SIG-M5 treated with dmso at 0.1 percent for 504 hours (cell line): ENCODE measurements around the gene FAM9B.
A peak's percentile ranks its signal among the peaks of the same experiment; 100 is the strongest.
"Not testable (repeated sequence)": the region's sequence is repeated elsewhere in the genome, so short reads cannot be mapped to it uniquely, and the experiment has no call there.

Experiments used
- DNase-seq: peaks from one replicate; lab custom pipeline; 2025; ENCODE audit not compliant: unreplicated experiment; lab: John Stamatoyannopoulos, UW

Gene FAM9B

DNA sequence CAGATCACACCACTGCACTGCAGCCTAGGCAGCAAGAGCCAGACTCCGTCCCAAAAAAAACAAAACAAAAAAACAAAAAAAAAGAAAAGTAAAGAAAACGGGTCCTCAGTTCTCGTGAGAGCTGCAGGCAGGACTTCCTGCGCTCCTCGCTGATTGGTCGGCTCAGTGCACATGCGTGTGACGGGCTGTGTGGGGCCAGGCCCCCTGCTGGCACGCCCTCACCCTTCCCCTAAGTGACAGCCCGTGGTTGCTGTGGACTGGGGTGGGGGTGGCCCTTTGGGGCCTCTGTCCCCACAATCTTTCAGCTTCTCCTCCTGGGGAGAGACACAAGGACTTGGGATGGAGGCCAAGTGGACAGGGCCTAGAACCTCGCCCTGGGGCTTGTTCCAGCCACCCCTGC is at the start of gene FAM9B:
Gene FAM9B, minus strand, starts transcription at position 139 of the 400 bp plus-strand sequence. CDS start 1,141 bp downstream, outside the sequence.
- no peak for DNase-seq

DNA sequence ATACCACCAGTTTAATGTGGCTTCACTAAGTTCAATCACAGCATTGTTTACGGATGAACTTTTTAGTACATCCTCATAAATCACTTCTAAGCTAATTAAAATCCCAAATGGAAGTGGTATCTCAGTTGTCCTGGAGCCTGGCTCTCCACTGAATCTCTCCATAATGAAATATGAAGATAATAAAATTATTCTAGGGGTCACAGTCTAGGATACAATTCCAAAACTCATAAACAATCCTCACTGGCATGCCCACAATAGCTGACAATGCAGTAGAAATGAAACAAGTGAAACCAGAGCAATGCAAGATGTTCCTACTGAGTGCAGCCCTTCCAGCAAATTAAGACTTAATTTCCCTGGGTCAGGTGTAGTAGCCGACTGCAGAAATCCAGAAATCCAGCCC is 47.3 kb upstream of the FAM9B start:
- DNase-seq = no peak

DNA sequence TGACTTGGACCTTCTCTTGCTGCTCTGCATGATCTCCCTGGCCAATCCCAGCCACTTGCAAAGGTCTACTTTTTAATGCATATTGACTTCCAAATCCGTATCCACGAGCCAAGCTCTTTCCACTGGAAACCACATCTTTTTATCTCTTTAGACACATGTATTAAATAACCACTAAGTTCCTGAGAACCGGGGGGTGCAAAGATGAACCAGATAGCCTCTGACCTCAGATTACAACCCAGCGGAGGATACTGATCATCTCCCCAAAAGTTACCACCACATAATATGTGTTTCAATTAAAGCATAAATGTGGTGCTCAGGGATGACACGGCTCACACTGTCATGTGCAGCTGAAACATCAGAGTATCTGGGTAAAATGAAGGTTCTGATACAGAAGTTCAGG is 40.4 kb upstream of the FAM9B start:
- no peak for DNase-seq

DNA sequence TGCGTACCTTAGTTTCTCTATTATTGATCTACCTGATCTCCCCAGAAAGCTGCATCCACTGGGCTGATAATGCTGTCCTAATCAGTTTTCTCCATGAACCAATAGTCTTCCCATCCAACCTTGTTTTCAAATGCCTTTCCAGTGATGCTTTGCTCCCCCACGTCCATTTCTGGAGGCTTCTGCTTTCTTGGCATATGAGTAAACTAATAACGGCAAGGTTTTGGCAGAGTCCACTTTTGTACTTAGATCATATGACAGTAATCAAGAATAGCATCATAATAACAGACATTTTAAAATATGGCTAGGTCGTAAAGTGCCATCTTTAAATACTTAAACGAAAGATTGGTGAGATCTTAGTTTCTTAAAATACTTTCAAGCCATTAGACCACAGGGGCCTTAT is 38.4 kb upstream of the FAM9B start:
- no peak for DNase-seq

DNA sequence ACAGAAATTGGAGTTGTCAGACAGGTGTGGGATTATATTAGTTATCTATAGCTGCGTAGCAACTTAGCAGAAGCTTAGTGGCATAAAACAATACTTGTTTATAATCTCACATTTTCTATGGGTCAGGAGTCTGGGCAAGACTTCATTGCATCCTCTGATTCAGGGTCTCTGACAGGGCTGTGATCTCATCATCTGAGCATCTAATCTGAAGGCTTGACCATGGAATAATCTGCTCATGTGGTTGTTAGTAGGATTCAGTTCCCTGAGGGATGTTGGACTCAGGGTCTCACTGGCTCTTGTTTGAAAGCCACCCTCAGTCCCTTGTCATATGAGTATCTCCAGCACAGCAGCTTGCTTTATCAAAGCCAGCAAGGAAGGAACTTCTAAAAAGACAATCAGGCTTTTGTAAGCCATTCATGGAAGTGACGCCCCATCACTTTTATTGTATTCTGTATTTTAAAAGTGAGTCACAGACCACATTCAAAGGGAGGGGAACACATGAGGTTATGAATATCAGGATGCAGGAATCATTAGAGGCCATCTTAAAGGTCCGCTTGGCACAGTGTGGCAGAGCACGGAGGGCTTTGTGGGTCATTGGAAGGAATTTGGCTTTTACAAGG is 37.2 kb upstream of the FAM9B start:
- no peak for DNase-seq

DNA sequence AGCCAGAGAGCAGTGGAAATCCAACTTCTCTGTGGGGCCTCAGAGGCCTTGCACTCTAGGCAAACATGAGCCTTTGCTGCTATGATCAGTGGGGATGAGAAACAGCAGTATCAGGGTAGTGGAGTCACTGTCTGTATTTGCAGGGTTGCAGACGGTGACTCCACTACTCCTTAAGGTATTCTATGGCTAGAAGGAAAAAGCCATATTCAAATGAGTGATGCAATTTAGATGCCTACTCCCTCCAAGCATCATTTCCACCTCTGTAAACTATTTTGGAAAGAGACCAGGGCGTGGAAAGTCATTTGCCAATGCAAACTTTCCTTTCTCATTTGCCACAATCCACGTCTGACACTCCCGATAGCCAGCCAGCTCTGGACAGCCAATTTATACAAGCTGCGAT is 35.6 kb upstream of the FAM9B start:
- no peak for DNase-seq

DNA sequence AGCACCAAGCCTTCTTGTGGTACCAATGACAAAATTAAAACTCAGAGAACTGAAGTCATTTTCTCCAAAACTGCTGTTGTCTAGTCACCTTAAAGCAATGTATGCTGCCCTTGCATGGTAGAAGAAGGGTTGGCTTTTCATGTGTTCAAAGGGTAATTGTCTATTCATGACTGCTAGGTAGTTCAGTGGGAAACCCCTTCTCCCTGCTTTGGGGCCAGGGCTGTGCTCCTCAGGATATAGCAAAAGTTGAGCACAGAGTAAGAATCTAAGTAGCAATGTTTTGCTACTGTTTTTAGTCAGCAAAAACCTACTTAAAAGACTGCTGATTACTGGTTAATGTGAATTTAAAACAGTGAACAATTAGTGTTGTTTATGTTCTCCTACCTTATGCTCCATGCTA is 30.8 kb upstream of the FAM9B start:
- DNase-seq = no peak

DNA sequence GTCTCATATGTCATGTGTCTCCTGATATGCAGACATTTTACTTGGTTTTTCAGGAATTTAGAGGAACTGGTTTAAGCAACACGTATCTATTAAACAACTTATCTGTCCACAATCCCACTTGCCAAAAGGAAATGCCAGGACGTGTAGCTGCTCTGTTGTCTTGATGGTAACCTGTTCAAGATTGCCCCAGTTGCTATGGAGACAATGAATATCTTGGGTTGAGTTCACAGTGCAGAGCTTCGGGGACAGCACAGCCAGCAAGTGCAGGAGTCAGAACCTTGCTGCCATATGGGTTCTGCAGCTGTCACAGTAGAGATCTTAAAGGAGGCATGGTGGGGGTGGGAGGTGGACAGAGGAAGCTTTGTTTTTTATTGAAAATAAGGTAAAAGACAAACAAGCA is 28.7 kb upstream of the FAM9B start:
- DNase-seq = no peak

DNA sequence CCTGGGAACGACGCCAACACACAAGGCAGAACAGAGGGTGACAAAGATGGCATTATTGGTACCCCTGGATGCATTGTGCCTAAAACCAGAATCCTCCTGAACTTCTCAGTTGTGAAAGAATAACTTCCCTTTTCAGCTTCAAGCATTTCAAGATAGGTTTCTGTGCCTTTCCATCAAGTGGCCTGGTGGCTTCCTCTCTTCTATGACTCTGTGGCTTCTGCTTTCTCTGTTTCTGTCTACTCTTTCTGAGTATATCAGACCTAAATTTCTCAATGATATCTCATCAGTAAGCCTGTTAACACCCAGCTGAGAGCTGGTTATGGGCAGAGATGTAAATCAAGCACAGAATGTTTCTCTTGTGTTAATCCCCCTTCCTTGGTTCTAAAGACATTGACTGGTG is 21.4 kb upstream of the FAM9B start:
- DNase-seq = peak; percentile 64

DNA sequence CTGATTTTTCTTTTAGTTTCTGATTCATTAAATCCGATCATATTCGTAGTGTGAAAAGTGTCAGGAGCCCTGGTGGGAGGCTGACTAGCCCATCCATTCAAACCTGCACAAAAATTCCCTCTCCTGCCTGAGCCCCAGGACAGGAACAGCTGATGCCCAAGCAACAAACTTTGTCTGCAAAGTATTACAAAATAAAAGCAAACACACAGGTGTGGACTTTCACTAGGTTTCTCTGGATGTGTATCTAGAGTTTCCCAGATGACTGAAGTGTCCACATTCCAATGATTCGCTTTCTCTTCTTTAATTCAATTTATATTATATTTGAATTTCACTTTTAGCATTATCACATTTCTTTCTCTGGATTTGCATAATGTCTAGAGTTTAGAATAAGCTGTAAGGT is 18.2 kb upstream of the FAM9B start:
- no peak for DNase-seq

DNA sequence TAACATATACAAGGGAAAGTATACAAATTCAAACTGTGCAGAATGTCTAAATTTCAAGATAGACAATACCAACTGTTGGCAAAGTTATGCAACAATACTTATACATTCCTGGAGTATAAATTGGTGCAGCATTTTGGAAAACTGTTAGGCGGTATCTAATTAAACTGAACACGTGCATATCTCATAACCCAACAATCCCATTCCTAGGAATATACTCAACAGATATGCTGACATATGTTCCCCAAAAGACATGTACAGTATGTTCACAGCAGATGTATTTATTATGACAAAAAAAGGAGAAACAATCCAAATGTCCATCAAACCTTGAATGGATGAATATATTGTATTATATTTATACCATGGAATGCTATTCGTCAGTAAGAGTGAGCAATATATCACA is 16.4 kb upstream of the FAM9B start:
- no peak for DNase-seq

DNA sequence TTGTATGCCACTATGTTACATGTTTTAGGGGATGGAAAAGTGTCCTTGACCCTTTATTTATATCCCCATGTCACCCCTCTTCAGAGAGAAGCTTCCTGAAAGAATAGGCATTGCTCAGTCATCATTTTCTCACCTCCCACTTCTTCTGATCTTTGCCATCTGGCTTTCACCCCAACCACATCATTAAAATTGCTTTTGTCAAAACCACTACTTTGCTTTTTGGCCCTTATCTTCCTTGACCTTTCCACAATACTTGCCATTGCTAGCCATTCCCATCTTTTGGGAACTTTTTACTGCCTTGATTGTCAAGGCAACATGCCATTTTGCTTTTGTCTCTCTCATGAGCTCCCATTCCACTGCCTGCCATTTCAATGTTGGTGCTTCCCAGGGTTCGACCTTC is 14.9 kb upstream of the FAM9B start:
- DNase-seq = no peak

DNA sequence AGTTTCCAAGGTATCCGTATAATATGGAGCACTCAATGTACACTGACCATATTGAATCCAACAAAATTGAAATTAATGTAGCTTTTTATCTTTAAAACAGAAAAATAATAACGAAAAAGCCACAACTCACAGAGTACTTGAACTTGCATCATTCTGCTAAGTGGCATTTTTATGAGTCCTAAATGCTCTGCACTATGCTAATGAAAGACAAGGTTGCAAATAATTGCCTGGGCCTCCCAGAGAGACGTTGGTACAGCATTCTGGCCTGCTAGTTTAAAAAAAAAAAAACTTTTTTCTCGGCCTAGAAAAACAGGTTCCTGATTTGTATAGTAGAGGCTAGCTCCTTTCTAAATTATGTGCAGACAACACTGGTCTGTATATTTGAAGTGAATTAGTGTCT is 4.3 kb upstream of the FAM9B start:
- DNase-seq = no peak

DNA sequence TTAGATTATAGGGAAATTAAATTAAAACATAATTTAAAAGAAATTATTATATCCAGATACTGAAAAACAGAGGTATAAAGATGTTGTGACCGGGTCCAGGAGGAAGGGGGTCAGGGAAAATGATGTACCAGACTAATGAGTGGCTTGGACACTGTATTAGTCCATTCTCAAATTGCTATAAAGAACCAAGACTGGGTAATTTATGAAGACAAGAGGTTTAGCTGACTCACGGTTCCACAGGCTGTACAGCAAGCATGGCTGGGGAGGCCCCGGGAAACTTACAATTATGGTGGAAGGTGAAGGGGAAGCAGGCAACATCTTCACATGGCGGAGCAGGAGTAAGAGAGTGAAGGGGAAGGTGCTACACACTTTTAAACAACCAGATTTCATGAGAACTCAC is 3.4 kb upstream of the FAM9B start:
- DNase-seq = no peak

DNA sequence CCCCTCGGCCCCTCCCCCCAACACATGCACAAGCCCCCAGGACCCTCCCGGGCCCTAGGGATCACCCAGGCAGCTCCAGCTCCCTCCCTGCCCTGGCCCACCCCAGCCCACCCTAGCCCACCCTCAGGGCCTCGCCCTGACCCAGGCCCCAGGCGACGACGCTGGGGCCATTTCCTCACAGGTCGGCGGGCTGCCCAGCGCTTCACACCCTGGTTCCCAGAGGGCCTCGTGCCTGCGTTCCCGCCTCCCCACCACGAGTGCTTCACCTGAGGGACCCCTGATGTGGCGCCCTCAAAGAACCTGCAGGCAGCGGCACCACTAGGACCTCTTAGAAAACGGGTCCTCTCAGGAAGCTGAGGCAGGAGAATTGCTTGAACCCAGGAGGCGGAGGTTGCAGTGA is 341 bp downstream of the FAM9B start:
- DNase-seq = no peak

DNA sequence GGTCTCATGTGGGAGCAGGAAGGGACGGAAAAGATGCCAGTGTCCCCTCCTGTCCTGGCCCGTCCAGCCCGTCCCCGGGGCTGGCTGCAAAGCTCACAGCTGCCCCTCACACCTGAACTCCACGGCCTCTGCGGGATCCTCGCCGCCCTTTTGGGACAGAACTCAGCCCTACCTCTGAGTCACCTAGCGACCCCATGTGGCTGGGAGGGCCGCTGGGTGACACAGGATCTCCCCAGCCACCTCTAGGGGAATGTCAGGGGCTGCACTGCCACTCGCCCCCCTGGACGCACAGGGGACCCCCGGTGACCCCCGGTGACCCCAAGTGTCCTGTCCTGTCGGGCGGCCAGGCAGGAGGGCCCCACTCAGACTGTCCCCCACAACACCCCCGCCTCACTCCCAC is 748 bp downstream of the FAM9B start:
- DNase-seq = no peak

DNA sequence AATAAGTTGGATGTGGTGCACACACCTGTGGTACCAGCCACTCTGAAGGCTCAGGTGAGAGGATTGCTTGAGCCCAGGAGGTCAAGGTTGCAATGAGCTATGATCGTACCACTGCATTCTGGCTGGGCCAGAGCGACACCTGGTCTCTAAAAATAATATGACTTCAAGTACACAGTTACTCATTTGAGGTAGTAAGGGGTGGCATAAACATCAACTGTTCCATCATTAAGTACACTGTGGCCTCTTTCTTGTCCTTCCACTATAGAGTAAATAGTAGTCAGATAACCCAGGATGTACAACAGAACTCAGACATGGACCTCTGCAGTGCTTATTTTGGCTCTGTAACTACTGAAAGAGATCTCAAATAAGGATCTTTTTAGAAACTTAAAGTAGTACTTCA is 10.6 kb downstream of the FAM9B start:
- DNase-seq = no peak

DNA sequence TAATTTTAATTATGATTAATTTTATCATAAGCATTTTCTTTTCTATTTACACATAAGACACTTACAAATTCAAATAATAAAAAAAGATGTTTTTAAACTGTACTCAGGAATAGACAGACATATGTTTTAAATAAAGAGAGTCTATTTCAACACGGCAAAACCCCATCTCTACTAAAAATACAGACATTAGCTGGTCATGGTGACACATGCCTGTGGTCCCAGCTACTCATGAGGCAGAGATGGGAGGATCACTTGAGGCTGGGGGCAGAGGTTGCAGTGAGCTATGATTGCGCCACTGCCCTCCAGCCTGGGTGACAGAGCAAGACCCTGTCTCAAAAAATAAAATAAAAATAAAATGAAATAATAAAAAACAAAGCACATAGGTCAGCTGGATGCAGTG is 14.8 kb downstream of the FAM9B start:
- DNase-seq = no peak

DNA sequence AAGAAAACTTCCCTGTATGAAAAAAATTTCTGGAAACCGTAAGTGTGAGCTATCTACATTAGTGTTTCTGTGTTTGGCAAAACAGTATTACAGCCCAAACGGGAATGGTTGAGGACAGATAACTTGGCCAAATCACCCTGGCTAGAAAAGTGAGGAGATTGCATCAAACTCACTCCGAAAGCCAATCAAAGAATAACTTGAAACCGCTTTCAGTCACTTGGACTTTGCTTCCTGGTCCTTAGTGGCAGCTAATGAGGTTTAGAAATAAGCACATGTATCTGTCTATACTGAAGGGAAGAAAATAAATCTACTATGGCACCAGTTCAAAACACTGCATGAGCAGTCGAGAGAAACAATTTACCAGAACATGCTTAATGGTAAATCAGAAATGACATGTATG is 15.6 kb downstream of the FAM9B start:
- not testable (repeated sequence) for DNase-seq

DNA sequence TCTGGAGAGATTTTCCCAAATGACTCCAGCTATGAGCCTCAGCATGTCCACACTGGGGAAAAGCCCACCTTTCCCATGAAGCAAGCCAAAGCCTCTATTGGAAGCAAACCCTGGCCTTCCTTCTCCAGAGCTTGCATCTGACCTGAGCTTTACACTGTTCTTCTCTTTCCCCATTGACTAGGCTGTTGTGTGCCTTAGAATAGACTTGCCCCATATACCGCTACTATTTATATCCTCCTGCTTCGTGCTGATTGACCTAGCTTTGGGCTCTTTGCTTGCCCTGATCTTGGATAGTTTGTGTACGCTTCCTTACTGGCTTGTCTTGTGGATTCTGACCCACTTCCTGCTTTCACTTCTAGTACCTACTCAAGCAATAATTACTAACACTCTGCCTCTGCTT is 30.9 kb downstream of the FAM9B start:
- no peak for DNase-seq

DNA sequence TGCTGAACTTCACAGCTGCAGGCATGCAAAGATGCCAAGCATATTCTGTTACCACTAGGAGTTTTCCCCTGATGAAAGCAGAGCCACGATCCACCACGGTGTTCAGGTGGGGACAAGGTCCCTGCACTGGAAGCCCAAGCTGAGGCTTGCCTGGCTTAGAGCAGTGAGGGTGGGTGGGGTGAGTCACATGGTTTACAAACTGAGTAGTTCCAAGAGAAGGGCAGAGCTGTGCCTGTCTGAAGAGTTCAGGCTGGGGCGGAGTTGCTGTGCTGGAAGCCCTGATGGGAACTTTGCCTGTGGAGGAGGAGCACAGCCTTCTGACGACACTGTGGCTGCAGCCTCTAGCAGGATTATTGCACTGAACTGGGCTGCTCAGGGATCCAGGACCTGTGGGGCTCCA is 45.5 kb downstream of the FAM9B start:
- DNase-seq = no peak

DNA sequence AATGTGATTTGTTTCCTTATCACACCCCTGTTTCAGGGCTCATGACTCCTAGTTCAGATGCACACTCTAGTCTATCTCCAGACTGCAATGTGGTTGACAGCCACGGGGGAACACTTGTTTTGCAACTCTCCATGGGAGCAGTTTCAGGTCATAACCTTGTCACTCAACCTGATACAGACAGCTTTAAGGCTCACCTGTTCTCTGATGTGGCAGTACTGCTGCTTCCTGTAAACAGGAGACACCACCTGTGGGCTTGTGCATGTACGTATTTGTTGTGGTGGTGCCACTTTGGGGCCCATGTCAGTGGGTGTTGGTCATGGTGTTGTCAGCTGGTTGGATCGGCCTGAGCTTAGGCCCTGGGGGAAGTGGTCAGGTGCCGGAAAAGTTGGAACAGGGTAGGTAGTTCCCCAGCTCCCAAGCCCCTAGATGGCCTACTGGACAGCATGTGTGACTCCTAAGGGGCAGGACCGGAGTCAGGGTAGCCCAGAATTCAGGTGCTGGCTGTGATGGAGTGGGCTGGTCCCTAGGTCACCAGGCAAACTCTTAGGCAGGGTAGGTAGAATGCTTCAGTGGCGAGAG is 46.2 kb downstream of the FAM9B start:
- DNase-seq = no peak

DNA sequence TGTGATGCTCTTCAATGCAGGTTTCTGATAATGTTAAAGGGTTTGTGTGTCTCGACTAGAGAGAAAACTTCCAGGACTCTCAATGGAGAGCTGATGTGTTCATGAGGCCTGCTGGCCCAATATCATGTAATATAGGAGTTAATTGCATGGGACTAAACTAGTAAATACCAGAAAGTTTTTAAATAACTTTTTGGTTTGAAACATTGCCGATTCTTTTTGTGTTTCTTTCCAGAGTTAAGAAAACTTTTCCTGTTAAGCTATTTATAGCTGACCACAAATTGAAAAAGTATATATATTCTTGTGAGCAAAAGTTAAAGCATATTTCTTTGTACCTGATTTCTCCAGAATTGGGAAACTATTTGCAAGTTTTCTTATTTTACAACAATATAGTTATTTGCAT is 49.7 kb downstream of the FAM9B start:
- DNase-seq = no peak
